Chondrocyte (in vitro differentiated cells): Measurements from ENCODE around the gene MED13. TPM values are rescaled to one million over a fixed set of nuclear protein-coding genes. Genes with fewer than 3 reads are reported as not detected.
"Not testable (repeated sequence)": the region's sequence is repeated elsewhere in the genome, so short reads cannot be mapped to it uniquely, and the experiment has no call there.

Source experiments
- DNase-seq: peaks from one replicate; pipeline ENCODE4 v3.0.0; 2021; ENCODE audit warnings: mixed read lengths, low spot score
- H3K27ac Mint-ChIP-seq: one replicate; pipeline ENCODE4 v1.8.0; 2021; ENCODE audit warnings: mild to moderate bottlenecking, moderate library complexity, mixed read lengths; ENCODE audit not compliant: unreplicated experiment
- H3K27me3 Mint-ChIP-seq: 2 replicates; pipeline ENCODE4 v1.8.0; 2021; ENCODE audit warnings: low read depth, mixed read lengths
- H3K36me3 Mint-ChIP-seq: 2 replicates; pipeline ENCODE4 v1.8.0; 2021; ENCODE audit warnings: low read depth, mixed read lengths
- H3K4me1 Mint-ChIP-seq: 2 replicates; pipeline ENCODE4 v1.8.0; 2021; ENCODE audit warnings: low read depth, mild to moderate bottlenecking, mixed read lengths
- H3K4me3 Mint-ChIP-seq: one replicate; pipeline ENCODE4 v1.8.0; 2021; ENCODE audit warnings: mild to moderate bottlenecking, moderate library complexity, mixed read lengths; ENCODE audit not compliant: unreplicated experiment
- H3K9me3 Mint-ChIP-seq: 2 replicates; pipeline ENCODE4 v1.8.0; 2021; ENCODE audit warnings: low read depth, mixed read lengths
- CTCF ChIP-seq: fragments of 200-600 bp; sonication (generic); IDR thresholded peaks from 2 replicates; pipeline ENCODE4 v1.5.0; 2021; ENCODE audit warnings: antibody characterized with exemption, mild to moderate bottlenecking, moderate library complexity
- total RNA-seq: library from RNA; stranded (reverse); gene quantifications from 3 replicates; pipeline ENCODE4 v1.2.1, GENCODE V29; 2021

The MED13 gene
- total RNA-seq, 1 donor from 2014 or later, result 53.0 TPM

- no peaks in the 10 kb centered on the region for H3K36me3 Mint-ChIP-seq
- TF ChIP-seq CTCF, result no peak
- no peaks in the 10 kb centered on the region for H3K9me3 Mint-ChIP-seq
- no peaks in the 10 kb centered on the region for H3K4me1 Mint-ChIP-seq
- H3K27me3 Mint-ChIP-seq, result no peaks in the 10 kb centered on the region
- DNase-seq, result no peak
- H3K27ac Mint-ChIP-seq, result no peak overlapping the region
- H3K4me3 Mint-ChIP-seq, result no peak overlapping the region
Measured at GRCh38 chr17:62073993-62074392, 8.9 kb upstream of the MED13 start.

- H3K4me3 Mint-ChIP-seq, H3K36me3 Mint-ChIP-seq, H3K27ac Mint-ChIP-seq, H3K9me3 Mint-ChIP-seq, H3K4me1 Mint-ChIP-seq, DNase-seq, H3K27me3 Mint-ChIP-seq: not testable (repeated sequence)
Measured at GRCh38 chr17:62072855-62073254, 7.8 kb upstream of the MED13 start.

GRCh38 chr17:62070900-62071299 lies 5.8 kb upstream of the MED13 start:
- Mint-ChIP-seq H3K36me3 (no peaks in the 10 kb centered on the region), H3K27ac (no peak overlapping the region), H3K9me3 (no peaks in the 10 kb centered on the region), H3K4me3 (no peak overlapping the region), H3K4me1 (peaks cover 4% of the 10 kb centered on the region), H3K27me3 (no peaks in the 10 kb centered on the region)
- DNase-seq, result no peak
- TF ChIP-seq CTCF, result no peak

- no peaks in the 10 kb centered on the region for H3K36me3 Mint-ChIP-seq
- no peak overlapping the region for H3K27ac Mint-ChIP-seq
- H3K9me3 Mint-ChIP-seq, result no peaks in the 10 kb centered on the region
- no peak for DNase-seq
- no peak overlapping the region for H3K4me3 Mint-ChIP-seq
- H3K27me3 Mint-ChIP-seq, result no peaks in the 10 kb centered on the region
- peaks cover 19% of the 10 kb centered on the region for H3K4me1 Mint-ChIP-seq
- no peak for TF ChIP-seq CTCF
Measured at GRCh38 chr17:62067165-62068145, 2.4 kb upstream of the MED13 start.

- H3K36me3 Mint-ChIP-seq, result no peaks in the 10 kb centered on the region
- TF ChIP-seq CTCF, result peak; percentile 97
- no peaks in the 10 kb centered on the region for H3K9me3 Mint-ChIP-seq
- no peaks in the 10 kb centered on the region for H3K27me3 Mint-ChIP-seq
- peak overlapping the region; percentile 91 for H3K4me3 Mint-ChIP-seq
- H3K27ac Mint-ChIP-seq, result peak overlapping the region; percentile 99
- peak; percentile 99 for DNase-seq
- peaks cover 31% of the 10 kb centered on the region for H3K4me1 Mint-ChIP-seq
Measured at GRCh38 chr17:62065611-62066468, 762 bp upstream of the MED13 start.
